Astrocyte (in vitro differentiated cells and primary cell): ENCODE results near the gene SEL1L. TPM values are rescaled to one million over a fixed set of nuclear protein-coding genes. Genes with fewer than 3 reads are reported as not detected.

Experiments
- DNase-seq: peaks from one replicate; pipeline ENCODE4 v3.0.0-alpha.2; 2010; ENCODE audit warnings: low read depth
- FAIRE-seq: peaks from 2 replicates; lab custom pipeline; 2011; peaks lifted over from hg19 to GRCh38; lab: Jason Lieb, UNC
- H2AFZ ChIP-seq: 2 replicates; pipeline ENCODE4 v1.6.0; 2012; ENCODE audit warnings: low read depth, low read length, inconsistent platforms
- H3K27ac ChIP-seq: 2 replicates; pipeline ENCODE4 v1.5.1; 2011; ENCODE audit warnings: low read depth, low read length, inconsistent platforms
- H3K27me3 ChIP-seq: 2 replicates; pipeline ENCODE4 v1.6.0; 2011; ENCODE audit warnings: low read length, inconsistent platforms; ENCODE audit not compliant: insufficient read depth
- H3K36me3 ChIP-seq: 2 replicates; pipeline ENCODE4 v1.5.1; 2011; ENCODE audit warnings: low read length, inconsistent platforms; ENCODE audit not compliant: insufficient read depth
- H3K4me1 ChIP-seq: 2 replicates; pipeline ENCODE4 v1.5.1; 2011; ENCODE audit warnings: low read length, inconsistent platforms; ENCODE audit not compliant: insufficient read depth
- H3K4me2 ChIP-seq: 2 replicates; pipeline ENCODE4 v1.6.0; 2012; ENCODE audit warnings: low read length, inconsistent platforms
- H3K4me3 ChIP-seq: 2 replicates; pipeline ENCODE4 v1.5.1; 2011; ENCODE audit warnings: low read depth, mild to moderate bottlenecking, low read length, inconsistent platforms; ENCODE audit not compliant: insufficient read depth
- H3K79me2 ChIP-seq: 2 replicates; pipeline ENCODE4 v1.6.0; 2012; ENCODE audit warnings: mild to moderate bottlenecking, low read length, inconsistent platforms; ENCODE audit not compliant: insufficient read depth
- H3K9ac ChIP-seq: 2 replicates; pipeline ENCODE4 v1.6.0; 2012; ENCODE audit warnings: mild to moderate bottlenecking, low read length, inconsistent platforms
- H3K9me3 ChIP-seq: 2 replicates; pipeline ENCODE4 v1.5.1; 2012; ENCODE audit warnings: low read depth, mild to moderate bottlenecking, low read length, inconsistent platforms; ENCODE audit not compliant: insufficient read depth
- H4K20me1 ChIP-seq: 2 replicates; pipeline ENCODE4 v1.6.0; 2012; ENCODE audit warnings: low read length, inconsistent platforms; ENCODE audit not compliant: insufficient read depth
- H3K27ac Mint-ChIP-seq: one replicate; pipeline ENCODE4 v1.8.0; 2021; ENCODE audit warnings: mild to moderate bottlenecking, mixed read lengths; ENCODE audit not compliant: unreplicated experiment
- H3K27me3 Mint-ChIP-seq: one replicate; pipeline ENCODE4 v1.8.0; 2021; ENCODE audit warnings: low read depth, mixed read lengths; ENCODE audit not compliant: unreplicated experiment
- H3K36me3 Mint-ChIP-seq: one replicate; pipeline ENCODE4 v1.8.0; 2021; ENCODE audit warnings: low read depth, mixed read lengths; ENCODE audit not compliant: unreplicated experiment
- H3K4me1 Mint-ChIP-seq: one replicate; pipeline ENCODE4 v1.8.0; 2021; ENCODE audit warnings: low read depth, mixed read lengths; ENCODE audit not compliant: unreplicated experiment
- H3K4me3 Mint-ChIP-seq: one replicate; pipeline ENCODE4 v1.8.0; 2021; ENCODE audit warnings: mild to moderate bottlenecking, moderate library complexity, mixed read lengths; ENCODE audit not compliant: unreplicated experiment
- H3K9me3 Mint-ChIP-seq: one replicate; pipeline ENCODE4 v1.8.0; 2021; ENCODE audit warnings: mild to moderate bottlenecking, mixed read lengths; ENCODE audit not compliant: unreplicated experiment
- EZH2 ChIP-seq: IDR thresholded peaks from 2 replicates; pipeline ENCODE4 v1.6.1; 2012; ENCODE audit warnings: mild to moderate bottlenecking, low read length, inconsistent platforms; ENCODE audit not compliant: insufficient read depth
- total RNA-seq: library from RNA; stranded (reverse); gene quantifications from 2 replicates; pipeline ENCODE4 v1.2.1, GENCODE V29; 2021
- TF ChIP-seq, protein P1 (sequence below): IDR thresholded peaks from 2 replicates; pipeline ENCODE4 v1.5.1; 2011; ENCODE audit warnings: low read depth, mild to moderate bottlenecking, inconsistent platforms, low read length, moderate library complexity; ENCODE audit not compliant: insufficient read depth

The SEL1L gene
- total RNA-seq, 1 donor from 2014 or later, result 108 TPM

DNA sequence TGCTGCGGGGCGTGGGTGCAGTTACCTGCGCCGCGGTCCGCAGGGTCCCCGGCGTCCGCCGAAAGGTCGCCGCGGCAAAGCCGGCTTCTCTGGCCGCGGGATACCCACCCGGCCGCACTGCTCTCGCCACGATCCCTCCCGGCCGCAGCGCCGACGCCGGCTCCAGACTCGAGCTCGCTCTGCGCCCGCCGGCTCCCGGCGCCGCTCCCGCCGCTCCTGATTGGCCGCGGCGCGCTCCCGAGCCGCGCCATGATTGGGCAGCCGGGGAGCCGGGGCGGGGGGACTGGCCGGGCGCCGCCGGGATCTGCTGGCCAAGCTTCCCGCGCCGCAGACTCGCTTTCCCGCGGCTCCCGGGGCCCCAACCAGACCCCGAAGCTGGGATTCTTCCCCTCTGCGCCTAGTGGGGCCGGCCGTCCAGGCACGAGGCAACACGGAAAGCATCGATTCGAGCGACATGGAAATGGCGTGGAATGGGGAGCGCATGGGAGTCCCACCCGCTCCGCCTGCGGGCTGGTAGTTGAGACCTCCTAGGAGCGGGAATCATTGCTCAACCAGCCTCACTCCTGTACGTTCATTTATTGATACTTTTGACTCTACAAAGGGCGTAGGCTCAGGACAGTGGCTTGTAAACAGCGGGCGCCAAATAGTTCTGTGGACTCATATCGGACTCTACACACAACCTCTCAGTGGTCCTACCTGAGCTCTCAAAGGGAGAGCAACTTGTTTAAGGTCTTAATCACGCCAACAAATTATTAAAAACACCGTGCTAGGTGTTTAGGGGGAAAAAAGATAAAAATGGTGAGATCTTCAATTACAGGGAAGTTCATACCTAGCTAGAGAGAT is 97.1 kb downstream of the SEL1L start:
- Mint-ChIP-seq H3K27me3 (peaks cover 38% of the 10 kb centered on the region), H3K9me3 (peaks cover 5% of the 10 kb centered on the region), H3K27ac (peak overlapping the region; percentile 16), H3K36me3 (no peaks in the 10 kb centered on the region), H3K4me3 (peak overlapping the region; percentile 82), H3K4me1 (peaks cover 4% of the 10 kb centered on the region)
- H3K4me2 ChIP-seq, result peak overlapping the region; percentile 87
- peaks cover 11% of the 10 kb centered on the region for H3K4me1 ChIP-seq
- peak overlapping the region; percentile 86 for H2AFZ ChIP-seq
- H3K27me3 ChIP-seq, result peaks cover 63% of the 10 kb centered on the region
- H3K27ac ChIP-seq, result no peak overlapping the region
- no peaks in the 10 kb centered on the region for H4K20me1 ChIP-seq
- DNase-seq (peak; percentile 37), FAIRE-seq (no peak)
- no peaks in the 10 kb centered on the region for H3K79me2 ChIP-seq
- H3K9me3 ChIP-seq, result no peaks in the 10 kb centered on the region
- peak overlapping the region; percentile 55 for H3K4me3 ChIP-seq
- H3K9ac ChIP-seq, result no peak overlapping the region
- H3K36me3 ChIP-seq, result no peaks in the 10 kb centered on the region
- TF ChIP-seq EZH2, result no peak
- TF ChIP-seq, protein P1, sequence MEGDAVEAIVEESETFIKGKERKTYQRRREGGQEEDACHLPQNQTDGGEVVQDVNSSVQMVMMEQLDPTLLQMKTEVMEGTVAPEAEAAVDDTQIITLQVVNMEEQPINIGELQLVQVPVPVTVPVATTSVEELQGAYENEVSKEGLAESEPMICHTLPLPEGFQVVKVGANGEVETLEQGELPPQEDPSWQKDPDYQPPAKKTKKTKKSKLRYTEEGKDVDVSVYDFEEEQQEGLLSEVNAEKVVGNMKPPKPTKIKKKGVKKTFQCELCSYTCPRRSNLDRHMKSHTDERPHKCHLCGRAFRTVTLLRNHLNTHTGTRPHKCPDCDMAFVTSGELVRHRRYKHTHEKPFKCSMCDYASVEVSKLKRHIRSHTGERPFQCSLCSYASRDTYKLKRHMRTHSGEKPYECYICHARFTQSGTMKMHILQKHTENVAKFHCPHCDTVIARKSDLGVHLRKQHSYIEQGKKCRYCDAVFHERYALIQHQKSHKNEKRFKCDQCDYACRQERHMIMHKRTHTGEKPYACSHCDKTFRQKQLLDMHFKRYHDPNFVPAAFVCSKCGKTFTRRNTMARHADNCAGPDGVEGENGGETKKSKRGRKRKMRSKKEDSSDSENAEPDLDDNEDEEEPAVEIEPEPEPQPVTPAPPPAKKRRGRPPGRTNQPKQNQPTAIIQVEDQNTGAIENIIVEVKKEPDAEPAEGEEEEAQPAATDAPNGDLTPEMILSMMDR, result no peak

DNA sequence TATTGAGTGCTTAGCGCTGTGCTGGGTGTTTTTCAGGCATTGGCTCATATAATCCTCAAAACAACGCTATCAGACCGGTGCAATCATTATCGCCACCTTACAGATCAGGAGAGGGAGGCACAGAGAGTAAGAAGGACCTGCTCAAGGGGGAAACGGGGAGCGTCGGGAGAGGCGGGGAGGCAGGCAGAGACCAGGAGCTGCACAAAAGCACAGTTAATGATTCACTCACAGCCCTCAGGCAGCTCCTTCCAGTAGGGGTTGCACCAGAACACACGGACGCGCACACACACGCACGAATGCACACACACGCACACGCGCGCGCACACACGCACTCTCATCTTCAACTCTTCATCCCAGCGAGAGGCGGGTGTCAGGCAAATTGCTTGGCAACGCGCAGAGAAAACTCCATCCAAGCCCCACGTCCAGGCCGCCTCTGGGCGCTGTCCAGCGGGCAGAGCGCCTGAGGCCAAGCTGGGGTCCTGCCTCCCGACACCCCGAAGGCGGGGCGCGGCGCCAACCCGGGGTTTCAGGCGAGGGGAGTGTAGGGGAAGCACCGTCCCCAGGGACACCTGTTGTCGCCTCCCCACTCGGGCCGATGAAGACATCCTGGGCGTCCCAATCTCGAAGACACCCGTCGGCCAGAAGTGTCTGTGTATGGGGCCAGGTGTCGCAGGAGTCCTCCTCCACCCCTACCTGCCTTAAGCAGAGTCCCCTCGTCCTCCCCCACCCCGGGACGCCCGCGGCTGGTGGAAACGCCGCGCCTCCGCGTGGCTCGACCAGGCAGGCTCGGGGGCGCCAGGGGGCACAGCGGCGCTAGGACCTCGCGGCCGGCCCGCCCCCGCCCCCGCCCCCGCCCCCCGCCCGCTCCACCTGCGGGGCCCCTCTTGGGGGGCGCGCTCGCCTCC is 98.0 kb downstream of the SEL1L start:
- Mint-ChIP-seq H3K4me3 (peak overlapping the region; percentile 87), H3K27me3 (peaks cover 32% of the 10 kb centered on the region), H3K36me3 (no peaks in the 10 kb centered on the region), H3K4me1 (peaks cover 4% of the 10 kb centered on the region), H3K9me3 (peaks cover 4% of the 10 kb centered on the region), H3K27ac (no peak overlapping the region)
- Histone ChIP-seq H3K4me2 (peak overlapping the region; percentile 87), H3K9me3 (no peaks in the 10 kb centered on the region), H3K4me3 (peak overlapping the region; percentile 33), H4K20me1 (no peaks in the 10 kb centered on the region), H3K79me2 (no peaks in the 10 kb centered on the region), H3K4me1 (peaks cover 11% of the 10 kb centered on the region), H3K27ac (no peak overlapping the region), H2AFZ (peak overlapping the region; percentile 59), H3K27me3 (peaks cover 59% of the 10 kb centered on the region), H3K36me3 (no peaks in the 10 kb centered on the region), H3K9ac (no peak overlapping the region)
- DNase-seq (no peak), FAIRE-seq (no peak)
- TF ChIP-seq EZH2, result peak; percentile 77
- TF ChIP-seq, protein P1, result no peak
